ENCODE measurements around the gene CUL7.
"Not testable (repeated sequence)": the region's sequence is repeated elsewhere in the genome, so short reads cannot be mapped to it uniquely, and the experiment has no call there.

CUL7 gene

DNA sequence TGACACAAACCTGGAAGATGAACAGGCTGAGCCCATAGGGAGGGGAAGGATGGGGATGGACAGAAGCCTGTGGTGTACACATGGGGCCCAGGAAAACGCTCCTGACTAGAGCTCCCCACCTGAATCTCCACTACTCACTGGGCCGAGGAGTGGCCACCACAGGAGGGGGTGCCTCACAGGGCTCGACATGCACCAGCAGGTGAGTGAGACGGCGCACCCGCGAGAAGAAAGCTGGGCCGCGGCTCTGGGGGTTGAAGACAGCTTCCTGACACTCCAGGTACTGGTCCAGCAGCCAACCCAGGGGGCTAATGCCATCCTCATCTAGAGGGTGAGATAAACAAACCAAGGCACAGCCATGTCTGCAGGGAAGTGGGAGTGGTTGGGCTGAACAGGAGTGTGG is 10.3 kb downstream of the CUL7 start:
- no peak for DNase-seq

DNA sequence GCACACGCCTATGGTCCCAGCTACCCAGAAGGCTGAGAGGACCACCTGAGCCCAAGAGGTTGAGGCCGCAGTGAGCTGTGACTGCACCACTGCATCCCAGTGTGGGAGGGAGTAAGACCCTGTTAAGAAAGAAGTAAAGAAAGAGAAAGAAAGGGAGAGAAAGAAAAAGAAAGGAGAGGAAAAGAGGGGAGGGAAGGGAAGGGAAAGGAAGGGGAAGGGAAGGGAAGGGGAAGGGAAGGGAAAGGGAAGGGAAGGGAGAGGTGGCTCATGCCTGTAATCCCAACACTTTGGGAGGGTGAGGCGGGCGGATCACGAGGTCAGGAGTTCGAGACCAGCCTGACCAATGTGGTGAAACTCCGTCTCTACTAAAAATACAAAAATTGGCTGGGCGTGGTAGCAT is 12.2 kb downstream of the CUL7 start:
- DNase-seq = not testable (repeated sequence)

DNA sequence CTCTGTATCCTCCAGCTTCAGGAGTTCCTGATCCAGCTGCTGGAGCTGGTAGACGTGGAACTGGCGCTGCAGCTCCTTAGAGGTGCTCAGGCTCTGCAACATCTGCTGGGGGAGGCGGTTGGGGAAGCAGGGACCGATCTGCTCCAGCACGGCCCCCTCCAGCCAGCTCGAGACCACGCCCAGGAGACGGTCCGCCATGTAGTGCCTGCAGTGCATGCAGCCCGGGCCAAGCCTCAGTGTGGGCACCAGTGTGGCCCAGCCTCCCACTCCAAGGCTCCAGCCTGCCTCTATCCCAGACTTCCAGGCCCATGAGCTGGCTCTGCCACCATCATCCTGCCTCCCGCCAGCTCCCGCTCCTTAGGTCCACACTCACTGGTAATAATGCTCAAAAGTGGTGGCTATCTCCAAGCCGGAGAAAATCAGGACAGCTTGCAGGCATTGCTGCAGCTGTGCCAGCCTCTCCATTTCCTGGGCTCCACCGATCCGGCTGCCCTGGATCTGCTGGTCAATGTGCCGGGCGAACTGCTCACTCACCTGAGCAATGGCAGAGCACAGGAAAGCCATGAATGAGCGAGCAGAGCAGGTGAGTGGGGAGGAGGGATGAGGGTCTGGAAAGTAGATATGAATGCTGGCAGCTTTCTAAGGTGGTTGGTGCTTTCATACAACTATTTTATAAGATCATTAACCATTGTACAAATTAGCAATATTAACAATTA is 13.0 kb downstream of the CUL7 start:
- no peak for DNase-seq

GRCh38 chr6:43038727-43039126 is 14.9 kb downstream of the CUL7 start:
- no peak for DNase-seq

DNA sequence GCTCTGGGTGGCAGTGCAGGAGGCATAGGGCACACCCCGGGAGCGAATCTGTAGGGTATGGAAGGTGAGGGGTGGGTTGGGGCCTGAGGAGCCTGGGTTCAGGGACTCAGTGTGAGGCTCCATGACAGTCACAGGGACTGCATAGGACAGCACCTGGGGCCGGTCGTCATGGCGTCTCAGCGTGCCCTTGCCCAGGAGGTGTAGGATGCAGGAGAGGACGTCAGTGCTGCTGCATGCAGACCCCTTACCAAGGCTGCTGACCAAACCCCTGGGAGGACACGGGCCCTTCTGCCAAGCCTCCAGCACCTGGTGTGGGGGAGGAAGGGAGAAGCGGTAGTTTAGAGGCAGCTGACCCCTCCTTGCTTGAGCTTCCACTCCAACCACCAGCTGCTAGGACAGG is 15.9 kb downstream of the CUL7 start:
- no peak for DNase-seq

DNA sequence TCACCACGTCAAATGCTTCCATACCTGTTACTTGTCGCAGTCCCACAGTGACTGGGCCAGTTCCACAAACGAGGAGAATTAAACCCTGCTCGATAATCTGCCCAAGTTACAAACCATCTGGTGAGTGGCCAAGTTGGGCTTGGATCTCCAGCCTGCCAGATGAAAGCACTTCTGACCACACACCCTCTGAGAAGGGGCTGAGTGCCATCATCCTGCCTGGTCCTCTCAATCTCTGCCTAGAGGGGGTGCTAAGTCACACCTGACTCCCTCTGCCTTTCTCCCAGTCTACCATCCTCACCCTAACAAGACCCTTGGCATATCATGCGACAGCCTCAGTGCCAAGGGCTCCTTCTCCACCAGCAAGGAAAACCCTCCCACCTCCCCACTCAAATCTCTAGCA is 16.5 kb downstream of the CUL7 start:
- no peak for DNase-seq

GRCh38 chr6:43036712-43037111 is 16.9 kb downstream of the CUL7 start:
- no peak for DNase-seq

- DNase-seq = no peak
Measured at GRCh38 chr6:43035495-43036194, 18.0 kb downstream of the CUL7 start.

DNA sequence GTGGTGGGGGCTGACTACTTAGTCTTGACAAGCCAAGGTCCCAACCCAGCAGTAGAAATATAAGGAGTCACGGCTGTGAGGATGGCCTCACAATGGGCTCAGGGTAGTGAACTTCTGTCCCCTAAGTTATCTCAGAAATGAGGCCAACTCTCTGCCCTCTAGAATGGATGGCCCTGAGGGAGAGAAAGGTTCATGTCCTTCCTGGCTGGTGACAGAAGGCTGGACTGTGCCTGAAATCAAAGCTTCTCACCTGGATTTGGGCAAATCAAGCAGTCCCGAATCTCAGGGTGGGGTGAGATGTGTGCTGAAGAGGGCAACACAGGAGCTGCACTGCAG is 19.5 kb downstream of the CUL7 start:
- DNase-seq = no peak

GRCh38 chr6:43033496-43034189 is 20.0 kb downstream of the CUL7 start:
- DNase-seq = no peak

GRCh38 chr6:43032326-43032725 is 21.3 kb downstream of the CUL7 start:
- no peak for DNase-seq

DNA sequence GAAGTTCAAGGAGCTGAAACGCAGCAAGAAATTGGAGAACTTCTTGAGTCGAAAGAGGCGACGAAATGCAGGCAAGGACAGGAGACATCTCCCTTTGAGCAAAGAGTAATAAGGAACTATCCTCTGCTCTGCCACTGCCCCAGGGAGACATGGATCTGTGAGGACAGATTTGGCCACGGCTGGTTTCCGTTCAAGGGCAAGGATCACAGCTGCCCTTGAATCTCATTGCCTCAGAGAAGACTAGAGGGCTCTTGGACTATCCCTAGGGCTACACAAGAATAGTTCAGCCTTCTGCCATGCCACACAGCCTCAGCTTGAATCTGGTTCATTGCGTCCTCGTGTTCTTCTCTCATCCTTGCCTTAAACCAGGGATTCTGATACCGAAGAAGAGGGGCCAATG is 24.5 kb downstream of the CUL7 start:
- no peak for DNase-seq

- no peak for DNase-seq
Measured at GRCh38 chr6:43026365-43026764, 27.3 kb downstream of the CUL7 start.

- DNase-seq = no peak
Measured at GRCh38 chr6:43024436-43024835, 29.2 kb downstream of the CUL7 start.

DNA sequence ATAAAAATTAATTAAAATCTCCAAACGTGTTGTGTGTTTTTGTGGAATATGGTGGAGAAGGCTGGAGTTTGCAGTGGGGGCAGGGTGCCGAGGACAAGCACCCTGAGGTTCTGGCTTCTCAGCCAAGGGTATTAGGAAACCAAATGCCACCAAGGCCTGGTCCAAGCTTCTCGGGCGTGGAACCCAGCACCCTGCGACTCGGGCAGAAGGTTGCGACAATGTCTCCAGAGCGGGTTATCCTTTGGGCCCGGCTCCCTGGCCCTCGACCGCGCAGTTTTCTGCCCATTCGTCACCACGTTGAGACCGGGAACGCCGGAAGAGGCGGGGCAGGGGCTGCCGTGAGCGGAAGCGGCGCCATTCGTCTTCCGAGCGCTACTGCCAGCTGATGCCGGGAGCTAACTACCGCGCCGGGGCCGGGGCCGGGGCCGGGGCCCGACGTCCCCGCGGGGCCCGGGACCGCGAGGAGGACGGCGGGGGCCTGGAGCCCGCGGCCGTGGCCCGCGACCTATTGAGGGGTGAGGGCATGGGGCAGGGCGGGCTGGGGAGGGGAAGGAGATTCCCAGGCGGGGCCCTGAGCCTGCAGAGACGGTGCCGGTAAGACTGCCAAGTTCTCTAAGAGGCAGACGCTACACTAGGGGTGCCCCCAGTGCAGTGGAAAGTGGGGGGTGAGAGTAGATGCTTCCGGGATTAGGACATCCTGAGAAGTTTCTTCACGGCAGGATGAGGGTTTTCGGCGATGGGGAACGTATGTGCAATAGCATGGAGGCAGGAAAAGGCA is 32.2 kb downstream of the CUL7 start, which contains the start of gene RRP36:
Gene RRP36, plus strand, starts transcription at position 354 of the 778 bp plus-strand sequence. Its CDS starts 32 bp downstream, at position 386.
- DNase-seq = peak; percentile 62 to 76

DNA sequence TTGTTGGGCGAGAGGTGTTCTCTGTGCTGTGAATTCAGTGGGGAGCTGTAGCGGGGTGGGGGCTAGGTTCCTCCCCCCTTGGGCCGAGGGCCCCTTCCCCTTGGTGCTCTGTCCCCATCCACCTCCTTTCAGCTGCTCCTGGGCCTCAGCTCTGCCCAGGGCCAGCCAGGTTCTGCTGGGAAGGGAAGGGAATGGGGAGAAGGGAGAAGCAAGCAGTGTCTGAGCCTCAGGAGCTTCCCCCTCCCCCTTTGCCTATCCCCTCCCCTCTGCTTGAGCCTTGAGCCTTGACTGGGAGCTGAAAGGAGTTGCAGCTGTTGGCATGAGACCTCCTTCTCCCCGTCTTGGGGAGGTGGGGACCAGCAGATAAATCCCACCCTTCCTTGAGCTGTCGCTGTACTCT is 32.8 kb downstream of the CUL7 start:
- DNase-seq = peak; percentile 36 to 48

DNA sequence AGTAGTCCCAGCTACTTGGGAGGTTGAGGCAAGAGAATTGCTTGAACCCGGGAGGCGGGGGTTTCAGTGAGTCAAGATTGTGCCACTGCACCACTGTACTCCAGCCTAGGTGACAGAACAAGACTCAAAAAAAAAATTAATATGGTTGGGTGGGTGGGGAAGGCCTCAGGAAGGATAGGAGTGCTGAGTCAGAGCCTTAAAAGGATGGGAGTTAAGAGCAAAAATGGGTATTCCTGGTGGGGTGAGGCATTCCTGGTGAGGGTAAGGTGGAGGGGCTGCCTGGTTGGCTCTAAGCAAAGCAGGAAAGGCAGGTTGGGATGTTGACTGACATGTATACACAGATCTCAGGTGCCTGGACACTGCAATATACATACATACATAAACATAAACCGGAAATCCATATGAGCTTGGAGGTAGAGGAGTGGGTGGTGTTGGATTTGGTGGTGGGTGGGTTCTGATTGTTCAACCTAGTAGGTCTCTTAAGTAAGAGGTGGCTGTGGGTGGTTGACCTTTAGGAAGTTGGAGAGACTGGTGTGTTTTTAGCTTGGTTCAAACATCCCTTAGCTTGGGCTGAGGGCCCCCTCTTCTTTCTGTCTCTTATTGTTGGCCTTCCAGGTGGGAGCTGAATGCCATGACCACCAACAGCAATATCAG is 33.5 kb downstream of the CUL7 start:
- no peak for DNase-seq

- no peak for DNase-seq
Measured at GRCh38 chr6:43019152-43019551, 34.5 kb downstream of the CUL7 start.

- no peak for DNase-seq
Measured at GRCh38 chr6:43016943-43017334, 36.7 kb downstream of the CUL7 start.

- DNase-seq = peak in 1 of 2 experiments; percentile 16
Measured at GRCh38 chr6:43016176-43016942, 37.3 kb downstream of the CUL7 start.

GRCh38 chr6:43014434-43014909 is 39.2 kb downstream of the CUL7 start:
- peak in 1 of 2 experiments; percentile 29 for DNase-seq

All from Kasumi-1 (cell line).